Activated CD4-positive, CD25-positive, alpha-beta regulatory T cell treated with anti-CD3 and anti-CD28 coated beads, Interleukin-2, amount 50 U/mL, for 16 hours (primary cell): ENCODE results near the gene MSX1.

Source experiments
- DNase-seq: peaks from one replicate; pipeline ENCODE4 v3.0.0-alpha.2; 2020; ENCODE audit warnings: low read depth, low spot score

MSX1 gene

DNA sequence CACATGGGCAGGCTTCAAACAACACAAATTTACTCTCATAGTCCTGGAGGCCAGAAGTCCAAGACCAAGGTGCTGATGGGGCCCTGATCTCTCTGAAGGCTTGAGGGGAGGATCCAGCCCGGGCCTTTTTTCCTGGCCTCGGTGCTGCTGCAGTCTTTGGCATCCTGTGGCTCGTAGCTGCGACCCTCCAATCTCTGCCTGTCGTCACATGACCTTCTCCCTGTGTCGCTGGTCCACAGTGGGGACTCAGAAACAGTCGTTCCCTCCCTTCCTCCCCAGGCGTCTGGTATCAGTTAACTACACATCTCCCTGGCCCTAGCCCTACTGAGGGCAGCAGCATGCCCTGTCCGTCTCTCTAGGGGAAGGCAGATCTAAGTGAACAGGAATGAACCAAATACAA is 19.1 kb upstream of the MSX1 start:
- DNase-seq: no peak

DNA sequence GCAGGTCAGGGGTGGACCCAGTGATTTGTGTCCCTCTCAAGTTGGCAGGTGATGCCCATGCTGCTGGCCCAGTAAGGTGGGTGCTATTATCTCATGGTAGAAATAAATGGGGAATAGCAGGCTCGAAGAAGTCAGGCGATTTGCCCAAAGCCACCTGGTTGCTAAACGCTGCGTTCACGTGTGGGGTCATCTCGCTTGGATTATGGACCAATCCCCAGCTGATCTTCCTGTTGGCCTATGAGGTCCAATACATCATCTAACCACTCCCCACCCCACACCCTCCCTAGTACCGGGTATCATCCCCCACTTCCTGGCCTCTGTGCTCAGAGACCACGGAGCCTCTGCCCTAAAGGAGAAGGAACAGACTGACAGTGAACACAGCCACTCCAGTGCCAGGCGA is 18.3 kb upstream of the MSX1 start:
- no peak for DNase-seq

DNA sequence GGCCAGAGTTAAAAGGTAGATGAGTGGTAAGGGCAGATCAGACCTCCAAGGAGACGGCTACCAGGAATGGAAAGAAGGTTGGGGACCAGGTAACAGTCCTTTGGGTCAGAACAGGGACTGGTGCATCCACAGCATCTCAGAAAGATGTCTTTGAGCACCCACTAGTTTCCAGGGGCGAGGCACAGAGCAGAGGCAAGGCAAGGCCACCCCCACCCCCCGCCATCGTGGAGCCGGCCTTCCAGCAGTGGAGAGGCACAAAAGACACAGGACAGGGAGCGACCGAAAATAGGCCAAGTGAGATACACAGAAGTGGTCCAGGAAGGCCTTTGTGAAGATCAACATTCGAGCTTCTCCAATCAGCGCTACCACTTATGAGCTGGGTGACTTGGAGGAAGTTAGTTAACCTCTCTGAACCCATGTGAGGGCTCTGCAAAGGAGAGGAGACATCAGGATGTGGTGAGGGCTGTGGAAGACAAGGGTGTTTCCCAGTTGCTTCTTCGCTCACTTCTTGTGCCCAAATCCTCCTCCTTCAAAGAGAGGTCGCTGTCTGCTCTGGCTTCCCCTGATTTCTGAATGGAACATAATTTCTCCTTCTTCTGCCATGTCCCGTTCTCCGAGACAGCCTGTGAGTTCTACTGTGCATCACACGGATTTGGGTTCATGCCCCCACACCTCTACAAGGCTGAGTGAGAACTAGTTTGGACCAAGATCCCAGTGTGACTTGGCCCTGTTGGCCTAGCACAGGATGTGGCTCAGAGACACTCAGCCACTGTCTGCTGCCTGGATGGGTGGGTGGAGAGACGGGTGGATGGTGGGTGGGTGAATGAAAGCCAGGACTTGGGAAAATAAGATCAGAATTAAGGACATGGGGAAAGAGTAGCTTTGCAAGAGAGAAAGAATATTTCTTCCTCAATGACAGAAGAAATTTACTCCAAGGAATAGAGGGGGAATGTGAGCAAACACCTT is 16.7 kb upstream of the MSX1 start:
- no peak for DNase-seq

DNA sequence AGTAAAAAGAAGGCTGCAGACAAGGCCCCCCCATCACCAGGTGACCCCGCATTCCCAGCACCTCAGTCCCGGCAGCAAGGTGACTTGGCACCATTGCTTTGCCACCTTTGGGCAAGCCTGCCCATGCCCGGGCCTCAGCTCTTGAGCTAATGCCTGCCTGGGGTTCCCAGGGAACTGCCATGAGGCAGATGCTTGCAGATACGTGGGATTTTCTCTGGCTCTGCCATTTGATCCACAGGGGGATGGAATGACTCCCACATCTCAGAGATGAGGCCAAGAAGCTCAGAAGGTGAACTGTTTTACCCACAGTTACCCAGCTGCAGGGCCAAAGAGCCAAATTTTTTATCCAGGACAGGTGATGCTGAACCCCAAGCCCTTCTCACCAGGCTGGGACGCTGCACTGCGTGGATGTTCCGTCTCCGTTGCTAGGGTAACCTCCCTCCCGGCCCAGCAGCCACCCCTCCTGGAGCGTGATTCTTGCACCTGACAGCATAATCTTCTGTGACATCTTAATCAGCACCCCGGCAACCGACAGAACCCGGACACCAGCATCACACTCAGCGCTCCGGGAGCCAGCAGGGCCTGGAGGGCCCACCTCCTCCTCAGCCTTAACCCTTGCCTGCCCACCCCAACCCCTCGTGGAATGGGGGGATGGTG is 15.7 kb upstream of the MSX1 start:
- no peak for DNase-seq

DNA sequence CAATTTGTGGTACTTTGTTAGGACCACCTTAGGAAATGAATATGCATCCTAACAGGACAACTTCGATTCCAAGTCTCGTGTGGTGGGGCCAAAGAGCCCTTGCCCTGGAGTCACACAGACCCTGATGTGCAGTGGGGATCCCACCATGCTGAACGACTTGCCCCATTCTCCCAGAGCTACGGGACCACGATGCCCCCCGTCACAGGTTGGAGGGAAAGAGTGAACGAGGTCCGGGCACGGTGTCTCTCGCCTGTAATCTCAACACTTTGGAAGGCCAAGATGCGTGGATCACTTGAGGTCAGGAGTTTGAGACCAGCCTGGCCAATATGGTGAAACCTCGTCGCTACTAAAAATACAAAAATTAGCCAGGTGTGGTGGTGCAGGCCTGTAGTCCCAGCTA is 14.4 kb upstream of the MSX1 start:
- DNase-seq: no peak

DNA sequence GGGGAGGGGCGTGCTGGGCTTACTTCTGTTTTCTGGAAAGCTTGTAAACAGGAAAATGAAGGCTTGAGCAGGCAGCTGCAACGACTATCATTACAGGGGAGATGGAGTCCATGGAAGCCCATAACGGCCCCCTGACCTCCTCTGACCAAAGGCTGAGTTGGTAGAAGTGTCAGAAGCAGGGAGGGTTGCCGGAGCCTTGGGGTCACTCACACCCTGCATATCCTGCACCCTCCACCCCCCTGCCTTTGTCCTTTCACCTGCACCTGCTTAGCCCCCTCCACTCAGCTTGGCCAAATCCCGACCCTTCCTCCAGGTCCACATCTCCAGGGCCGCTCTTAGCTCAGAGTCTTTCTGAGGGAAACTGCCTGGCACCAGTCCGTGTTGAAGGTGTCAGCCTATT is 12.5 kb upstream of the MSX1 start:
- DNase-seq: no peak

DNA sequence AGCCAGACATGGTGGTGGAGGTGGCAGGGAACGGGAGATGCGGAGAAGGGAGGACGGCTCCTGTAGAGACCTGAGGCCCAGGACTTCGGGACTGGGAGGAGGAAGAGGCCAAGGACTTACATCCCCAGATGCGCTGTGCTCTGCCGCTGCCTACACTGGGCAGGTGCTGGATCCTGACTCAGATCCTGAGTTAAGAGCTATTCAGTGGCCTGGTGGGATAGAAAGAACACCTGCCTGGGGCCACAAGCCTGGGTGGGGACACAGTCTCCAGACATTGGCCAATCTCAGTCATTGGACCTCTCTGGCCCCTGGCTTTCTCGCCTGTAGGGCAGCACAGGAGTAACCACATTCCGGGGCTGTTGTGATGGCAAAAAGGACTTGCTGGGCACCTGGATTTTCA is 10.9 kb upstream of the MSX1 start:
- no peak for DNase-seq

DNA sequence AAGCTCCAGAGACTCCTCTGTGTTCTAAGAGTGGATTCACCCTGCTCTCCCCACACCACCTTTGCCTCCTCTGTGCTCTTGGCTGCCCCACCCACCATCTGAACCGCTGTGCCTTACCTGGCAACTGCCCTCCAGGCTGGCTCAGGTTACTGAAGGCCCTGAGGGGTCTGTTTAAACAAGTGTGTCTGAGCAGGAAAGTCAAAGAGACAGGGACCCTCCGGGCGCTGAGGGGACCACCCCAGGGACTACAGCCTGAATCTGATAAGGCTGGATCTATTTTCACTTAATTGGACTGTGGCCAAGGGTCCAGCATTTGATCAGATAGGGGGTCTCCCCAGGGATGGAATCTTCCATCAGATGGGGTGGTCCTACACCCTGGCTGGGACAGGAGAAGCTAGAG is 10.4 kb upstream of the MSX1 start:
- no peak for DNase-seq

DNA sequence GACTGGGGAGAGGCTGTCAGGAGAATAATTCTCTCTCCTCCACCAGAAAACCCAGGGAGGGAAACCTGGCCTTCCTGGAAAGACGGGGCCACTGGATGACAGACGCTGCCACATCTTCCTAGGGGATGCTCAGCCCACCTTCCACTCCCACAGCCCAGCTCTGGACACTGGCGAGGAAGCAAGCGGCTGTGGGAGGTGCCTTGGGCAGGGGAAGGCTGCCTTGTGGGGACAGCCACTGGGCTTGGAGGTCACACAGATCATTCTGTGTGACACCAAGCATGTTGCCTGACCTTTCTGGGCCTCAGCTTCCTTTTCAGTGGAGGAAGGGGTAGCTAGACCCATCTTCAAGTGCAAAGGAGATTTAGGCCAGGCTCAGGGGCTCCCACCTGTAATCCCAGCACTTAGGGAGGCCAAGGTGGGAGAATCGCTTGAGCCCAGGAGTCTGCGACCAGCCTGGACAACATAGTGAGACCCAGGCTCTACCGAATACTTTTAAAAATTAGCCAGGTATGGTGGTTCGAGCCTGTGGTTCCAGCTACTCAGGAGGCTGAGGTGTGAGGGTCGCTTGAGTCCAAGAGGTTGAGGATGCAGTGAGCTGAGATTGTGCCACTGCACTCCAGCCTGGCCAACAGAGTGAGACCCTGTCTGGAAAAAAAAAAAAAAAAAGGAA is 9.8 kb upstream of the MSX1 start:
- DNase-seq: no peak

DNA sequence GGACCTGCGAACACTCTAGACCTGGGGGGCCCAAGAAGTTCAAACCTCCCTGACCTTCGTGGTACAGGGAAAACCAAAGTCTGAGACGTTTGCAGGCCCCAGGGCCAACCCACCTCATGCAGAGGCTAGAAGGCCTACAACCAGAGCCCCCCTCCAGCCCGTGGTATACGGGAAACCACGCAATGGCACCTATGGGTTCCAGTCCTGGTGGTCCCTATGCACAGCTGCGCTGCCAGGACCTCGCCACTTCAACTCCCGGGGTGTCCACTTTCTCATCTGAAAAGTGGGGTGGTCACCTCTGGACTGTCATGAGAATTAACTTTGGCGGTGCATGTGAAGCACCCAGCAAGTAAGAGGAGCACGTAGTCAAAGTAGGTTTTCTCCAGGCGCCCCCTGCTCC is 8.4 kb upstream of the MSX1 start:
- no peak for DNase-seq

DNA sequence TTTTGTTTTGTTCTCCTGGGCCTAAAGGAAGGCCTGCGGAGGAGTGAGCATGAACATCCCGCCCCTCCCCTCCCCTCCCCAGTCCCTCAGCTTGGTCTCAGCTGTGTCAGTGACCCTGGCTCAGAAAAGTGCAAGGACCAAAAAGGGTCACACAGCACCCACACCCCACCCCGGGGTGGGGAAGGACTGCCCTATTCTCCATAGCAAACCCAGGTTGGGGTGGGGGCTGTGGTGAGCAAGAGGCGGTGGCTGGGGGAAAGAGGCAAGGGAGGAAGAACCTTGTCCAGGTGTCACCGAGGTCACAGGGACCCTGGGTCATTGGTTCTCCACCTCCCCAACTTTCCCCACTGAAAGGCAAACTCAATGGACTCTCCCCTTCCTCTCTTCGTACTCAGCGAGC is 7.6 kb upstream of the MSX1 start:
- no peak for DNase-seq

DNA sequence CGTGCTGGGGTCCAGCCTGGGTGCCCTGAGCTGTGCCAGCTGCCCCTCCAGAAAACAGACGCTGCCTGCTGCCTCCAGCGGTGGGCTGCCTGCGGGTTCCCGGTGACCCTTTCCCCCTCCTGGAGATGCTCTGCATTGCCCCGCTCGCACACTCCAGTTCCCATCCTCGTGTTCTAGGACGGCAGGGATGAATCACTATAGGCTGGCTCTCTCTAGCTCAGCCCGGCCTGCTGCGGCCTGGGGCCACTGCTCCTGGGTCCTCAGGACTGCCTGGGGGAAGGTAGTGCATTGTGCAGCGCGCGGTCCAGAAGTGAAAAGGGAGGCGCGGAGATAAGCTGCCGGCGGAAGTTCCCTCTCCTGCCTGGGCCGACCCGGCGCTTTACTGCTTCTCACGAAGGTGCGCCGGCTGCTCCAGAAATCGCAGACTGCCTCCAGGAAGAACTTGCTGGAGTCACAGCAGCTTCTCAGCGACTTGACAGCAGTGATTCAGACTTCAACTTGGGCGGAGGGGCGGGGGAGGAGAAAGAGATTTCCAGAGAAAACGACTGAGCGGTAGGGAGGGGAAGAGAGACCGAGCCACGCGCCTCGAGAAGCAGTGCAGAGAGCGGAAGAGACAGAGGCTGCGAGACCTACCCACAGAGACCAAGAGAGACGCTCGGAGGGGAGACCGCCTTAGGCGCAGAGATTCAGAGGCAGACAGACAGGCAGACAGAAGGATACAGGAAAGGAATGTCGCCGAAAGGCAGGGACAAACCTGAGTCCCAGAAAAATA is 6.7 kb upstream of the MSX1 start:
- no peak for DNase-seq

DNA sequence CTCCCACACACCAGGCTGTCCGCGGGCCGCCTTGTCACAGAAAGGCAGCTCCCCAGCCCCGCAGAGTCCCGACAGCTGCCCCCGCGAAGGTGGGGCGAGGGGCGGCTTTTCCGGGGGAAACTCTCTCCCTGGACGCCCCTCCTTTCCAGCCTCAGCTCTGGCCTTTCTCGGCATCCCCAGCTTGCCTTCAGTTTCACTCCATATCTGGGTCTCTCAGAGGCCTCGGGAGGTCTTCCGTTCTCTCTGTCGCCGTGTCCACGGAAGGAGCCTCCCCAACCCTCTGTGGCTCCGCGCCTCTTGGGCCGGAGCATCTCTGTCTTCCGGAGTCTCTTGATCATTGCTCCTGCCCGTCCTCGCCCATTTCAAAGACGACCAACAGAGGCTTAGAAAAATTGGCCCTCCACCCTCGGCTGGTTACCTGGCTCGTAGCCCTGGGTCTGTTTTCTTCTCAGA is 6.1 kb upstream of the MSX1 start:
- no peak for DNase-seq

DNA sequence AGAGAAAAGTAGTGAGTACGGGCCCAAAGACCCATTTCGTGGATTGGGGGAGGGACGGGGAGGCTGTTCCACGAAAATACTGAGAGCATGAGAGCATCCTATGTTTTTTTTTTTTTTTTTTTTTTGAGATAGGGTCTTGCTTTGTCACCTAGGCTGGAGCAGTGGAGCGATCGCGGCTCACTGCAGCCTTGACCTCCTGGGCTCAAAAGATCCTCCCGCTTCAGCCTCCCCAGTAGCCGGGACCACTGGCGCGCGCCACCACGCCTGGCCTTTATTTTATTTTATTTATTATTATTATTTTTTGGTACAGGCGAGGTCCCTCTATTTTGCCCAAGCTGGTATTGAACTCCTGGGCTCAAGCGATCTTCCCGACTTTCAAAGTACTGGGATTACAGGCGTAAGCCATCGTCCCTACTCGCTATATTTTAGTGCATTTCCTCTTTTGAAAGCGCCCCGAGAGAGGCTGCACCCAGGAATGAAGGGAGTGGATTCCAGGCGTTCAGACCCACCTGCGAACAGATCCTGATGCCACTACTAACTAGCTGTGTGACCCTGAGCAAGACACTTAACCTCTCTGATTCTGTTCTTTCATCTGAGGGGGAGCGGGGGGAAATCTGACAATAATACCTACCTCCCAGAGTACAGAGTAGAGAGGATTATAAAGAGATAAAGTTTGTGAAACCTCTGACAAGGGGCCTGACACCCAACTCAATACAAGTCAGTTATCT is 5.4 kb upstream of the MSX1 start:
- DNase-seq: no peak

DNA sequence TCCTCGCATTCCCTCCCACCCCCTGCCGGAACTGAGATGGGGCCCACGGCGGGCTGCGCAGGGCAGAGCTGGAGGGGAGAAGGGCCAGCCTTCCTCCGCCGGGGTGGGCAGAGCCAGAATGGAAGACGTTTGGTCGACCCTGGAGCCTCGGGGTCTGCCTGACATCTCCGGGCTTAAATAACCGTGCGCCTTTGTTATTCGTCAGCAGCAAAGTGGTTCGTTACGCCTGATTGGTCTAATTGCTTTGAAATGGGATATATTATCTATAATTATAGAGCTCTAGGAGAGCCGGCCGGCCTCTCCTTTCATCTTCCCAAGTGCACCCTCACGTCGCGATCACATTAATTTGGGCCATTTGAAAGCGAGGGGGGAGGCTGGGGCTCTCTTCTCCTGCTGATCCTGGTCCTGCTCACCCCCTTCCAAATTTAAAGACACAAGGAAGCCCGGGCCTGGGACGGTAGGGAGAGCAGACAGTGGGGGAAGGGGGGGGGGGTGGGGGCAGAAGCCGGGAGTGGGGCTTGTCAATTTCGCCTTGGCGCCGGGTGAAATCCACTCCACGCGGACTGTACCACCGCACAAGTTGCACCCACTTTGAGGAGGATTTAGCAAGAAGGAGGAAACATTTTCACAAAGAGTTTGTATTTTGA is 4.7 kb upstream of the MSX1 start:
- no peak for DNase-seq

DNA sequence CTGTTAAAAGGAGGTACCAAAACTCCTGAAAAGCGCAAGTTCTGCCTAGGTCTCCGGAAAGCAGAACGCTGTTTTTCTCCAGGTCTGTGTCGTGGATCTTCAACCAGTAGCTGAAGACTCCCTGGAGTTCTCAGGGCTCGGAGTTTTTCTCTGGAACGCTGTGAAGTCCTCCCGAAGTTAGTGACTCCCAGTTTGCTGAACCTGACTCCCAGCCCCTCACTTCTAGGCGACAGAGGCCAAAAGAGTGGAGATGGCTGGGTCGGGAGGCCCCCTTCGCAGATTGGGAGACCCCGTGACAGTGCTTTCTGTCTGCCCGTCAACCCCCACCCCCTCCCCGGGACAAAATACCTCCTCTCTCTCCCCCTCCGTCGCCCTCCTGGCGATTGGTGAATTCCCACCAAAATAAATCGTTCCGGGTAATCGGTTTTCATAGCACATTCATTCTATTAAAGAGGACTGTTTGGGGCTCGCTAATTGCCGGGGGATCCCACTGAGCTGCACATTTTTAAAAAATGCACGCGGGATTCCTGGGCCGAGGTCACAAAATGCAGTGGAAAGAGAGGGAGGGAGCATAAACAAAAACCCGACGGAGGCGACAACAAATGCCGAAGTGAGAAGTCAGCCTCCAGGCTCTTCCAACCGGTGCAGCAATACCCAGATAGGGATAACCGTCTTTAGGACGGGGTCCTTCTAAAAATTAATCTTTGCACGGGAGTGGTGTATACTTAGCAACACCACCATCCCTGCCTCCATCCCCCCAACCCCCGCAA is 4.0 kb upstream of the MSX1 start:
- no peak for DNase-seq

DNA sequence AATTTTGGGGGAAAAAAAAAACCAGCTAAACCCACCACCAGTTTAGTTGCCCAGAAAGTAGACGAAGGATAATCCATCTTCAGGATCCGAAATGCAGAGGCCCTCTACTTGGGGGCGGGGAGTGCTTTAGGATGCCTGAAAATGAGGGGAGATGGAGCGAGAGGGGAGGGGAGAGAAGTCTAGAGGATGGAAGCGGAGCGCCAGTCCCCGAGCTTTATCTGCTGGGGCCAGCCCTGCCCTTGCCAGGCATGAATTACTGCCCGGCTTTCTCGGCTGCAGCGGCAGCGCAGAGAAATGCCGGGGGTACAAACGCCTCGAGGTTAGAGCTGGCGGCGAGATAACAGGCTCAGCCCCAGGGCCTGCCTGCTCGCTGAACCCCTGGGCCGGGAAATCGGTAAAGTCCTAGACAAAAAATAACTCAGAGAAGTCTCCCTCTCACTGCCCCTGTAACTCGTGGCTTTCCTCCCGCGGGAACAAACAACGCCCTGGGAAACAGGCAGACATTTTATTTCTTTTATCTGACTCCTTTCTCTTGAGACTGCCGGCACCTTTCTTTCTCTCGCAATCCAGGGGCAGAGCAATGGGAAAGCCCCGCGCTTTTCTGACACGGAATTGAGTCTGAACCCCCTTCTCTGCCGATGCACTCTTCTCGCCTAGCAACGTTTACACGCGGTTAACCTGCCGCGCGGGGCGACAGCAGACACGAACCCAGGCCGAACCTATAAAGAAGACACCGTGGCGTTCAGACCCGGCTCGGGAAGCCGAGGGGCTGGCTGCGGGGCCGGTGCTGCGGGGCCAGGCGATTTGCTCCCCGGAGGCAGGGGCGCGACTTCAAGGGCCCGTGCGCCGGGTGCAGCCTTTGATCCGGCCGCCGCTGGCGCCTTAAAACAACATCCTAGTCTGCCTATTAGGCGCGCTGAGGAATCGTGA is 3.1 kb upstream of the MSX1 start:
- DNase-seq: no peak

DNA sequence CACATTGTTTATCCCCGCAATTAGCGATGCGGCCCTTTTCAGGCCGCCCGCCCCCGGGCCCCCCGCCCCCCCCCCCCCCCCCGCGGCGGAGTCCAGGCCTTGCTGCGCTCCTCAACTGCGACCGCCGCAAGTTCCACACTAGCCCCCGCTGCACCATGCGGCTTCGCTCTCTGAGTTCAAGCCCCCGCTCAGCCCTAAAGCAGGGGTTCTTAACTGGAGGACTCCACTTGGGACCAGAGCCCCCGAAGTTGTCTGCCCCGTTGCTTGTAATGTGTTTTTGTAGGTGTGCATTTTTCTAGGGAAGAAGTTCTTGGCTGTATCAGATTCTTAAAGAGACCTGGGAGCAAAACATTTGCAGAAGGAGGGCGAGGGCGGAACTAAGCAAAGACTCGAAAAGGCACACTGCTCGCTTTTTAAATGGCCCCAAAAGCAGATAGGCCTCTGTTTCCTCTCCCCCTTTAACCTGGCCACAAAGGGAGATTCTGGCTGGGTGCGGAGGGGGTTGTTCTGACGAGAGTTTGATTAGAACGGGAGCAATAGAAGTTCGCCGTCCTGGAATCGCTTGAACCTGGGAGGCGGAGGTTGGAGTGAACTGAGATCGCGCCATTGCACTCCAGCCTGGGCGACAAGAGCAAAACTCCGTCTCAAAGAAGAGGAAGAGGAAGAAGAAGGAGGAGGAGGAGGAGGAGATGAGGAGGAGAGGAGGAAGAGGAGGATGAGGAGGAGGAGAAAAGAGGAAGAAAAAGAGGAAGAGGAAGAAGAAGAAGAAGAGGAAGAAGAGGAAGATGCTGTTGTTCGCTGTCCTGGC is 2.3 kb upstream of the MSX1 start:
- DNase-seq: no peak
